Measurements from ENCODE around the gene IFNW1.
"Not testable (repeated sequence)": the region's sequence is repeated elsewhere in the genome, so short reads cannot be mapped to it uniquely, and the experiment has no call there.

Gene IFNW1

DNA sequence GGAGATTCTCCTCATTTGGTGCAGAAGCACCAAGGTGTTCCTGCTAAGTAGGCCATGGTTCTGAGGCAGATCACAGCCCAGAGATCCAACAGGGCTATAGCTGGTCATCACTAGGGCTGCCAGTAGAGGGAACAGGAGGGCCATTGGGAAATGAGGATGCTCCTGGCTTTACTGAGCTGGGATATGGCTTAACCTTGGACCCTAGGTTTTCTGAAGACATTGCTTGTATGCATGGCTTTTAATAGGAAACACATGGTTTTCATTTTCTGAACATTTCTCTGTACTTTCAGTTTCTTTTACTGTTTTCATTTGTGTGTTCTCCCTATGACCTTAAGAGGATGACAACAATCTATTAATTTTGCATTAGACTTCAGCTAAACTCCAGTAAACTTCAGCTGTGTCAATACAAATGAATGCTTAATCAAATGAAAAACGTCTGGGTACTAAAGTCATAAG is at the start of gene IFNW1:
Gene IFNW1 (minus strand): TSS at position 406 of the 456 bp plus-strand sequence. CDS start 262 bp downstream, at position 144.
- peak; percentile 6 for DNase-seq (ENCODE audit: low read depth, low spot score)

DNA sequence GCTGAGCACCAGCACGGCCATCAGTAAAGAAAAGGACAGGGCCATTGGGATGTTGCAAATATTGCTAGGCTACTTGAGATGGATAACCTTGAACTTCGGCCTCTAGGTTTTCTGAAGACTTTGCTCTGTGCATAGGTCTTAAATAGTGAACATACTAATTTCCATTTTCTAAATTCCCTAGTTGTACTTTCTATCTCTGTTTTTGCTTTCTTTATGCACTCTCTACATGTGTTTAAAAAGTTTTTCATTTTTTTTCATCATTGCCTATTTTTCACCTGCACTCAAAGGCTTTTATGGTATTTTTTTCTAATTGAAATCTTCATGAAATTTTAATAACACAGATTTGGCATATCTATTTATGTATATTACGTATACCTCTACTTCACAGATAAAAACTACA is 45.9 kb upstream of the IFNW1 start, which contains the start of gene IFNA4:
Gene IFNA4 (minus strand): TSS at position 101 of the 400 bp plus-strand sequence. CDS start 56 bp downstream, at position 45.
- DNase-seq (ENCODE audit: low read depth, low spot score), result not testable (repeated sequence)

DNA sequence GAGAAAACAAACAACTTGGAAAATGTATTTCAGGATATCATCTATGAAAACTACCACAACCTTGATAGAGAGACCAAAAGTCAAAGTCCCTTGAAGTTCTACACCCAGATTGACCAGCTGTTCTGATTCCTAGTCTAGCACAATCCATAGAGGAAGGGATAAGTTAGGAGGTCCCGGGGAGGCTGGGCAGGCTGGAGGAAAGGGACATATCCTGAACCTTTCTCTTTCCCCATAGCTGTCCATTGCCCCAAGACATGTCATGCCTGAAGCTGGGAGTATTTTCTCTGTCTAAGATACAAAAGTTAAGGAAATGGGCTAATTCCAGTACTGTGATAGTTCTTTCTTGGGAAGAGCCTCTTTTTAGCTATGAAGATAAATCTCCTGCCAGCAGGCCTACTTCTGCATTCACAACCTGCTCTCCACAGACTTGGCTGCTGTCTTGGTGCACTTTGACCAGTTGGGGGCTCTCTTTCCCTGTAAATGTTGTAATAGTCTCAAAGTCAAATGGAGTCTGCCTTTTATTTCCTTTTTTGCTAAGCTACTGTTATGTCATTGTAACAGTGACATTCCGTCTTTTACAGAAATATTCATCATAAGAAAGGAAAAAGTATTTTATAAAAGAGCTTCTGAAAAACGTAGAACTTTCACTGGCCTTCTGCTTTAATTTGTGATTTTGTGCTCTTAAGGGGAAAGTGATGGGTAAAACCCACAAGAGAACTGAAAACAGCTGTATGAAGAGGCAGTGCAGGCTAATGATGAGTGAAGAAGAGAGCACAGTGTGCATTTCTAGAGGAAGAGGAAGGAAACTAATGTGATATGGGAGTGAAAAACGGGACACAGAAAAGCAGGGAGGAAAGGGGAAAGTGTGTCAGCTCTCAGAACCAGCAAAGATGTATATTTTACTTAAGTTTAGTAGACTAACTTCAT is 41.4 kb upstream of the IFNW1 start:
- DNase-seq (ENCODE audit: low read depth, low spot score), result not testable (repeated sequence)

- DNase-seq (ENCODE audit: low read depth, low spot score), result no peak
Observed at GRCh38 chr9:21174671-21175070, 33.0 kb upstream of the IFNW1 start.

DNA sequence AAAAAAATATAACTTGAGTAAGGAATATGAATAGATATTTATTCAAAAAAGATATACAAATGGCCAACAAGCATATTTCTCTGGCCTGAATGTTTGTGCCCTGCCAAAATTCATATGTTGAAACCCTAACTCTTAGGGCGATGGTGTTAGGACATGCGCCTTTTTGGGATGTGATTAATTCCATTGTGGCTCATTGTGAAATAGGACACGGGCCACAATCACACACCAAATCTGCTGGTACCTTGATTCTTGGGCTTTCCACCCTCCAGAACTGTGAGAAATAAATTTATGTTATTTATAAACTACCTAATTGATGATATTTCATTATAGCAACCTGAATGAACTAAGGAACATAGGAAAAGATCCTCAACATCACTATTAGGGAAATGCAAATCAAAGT is 30.5 kb upstream of the IFNW1 start:
- no peak for DNase-seq (ENCODE audit: low read depth, low spot score)

DNA sequence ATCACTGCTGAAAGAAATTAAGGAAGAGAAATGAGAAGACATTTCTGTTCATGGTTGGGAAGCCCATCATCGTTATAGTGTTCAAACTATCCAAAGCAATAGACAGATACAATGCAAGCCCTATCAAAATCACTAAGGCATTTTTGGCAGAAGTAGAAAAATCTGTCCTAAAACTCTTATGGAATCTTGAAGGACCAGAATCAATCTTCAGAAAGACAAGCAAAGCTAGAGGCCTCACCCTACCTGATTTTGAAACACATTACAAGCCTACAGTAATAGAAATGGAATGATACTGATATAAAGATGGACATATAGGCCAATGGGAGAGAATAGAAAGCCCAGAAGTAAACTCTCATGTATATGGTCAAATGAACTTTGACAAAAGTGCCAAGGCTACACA is 29.7 kb upstream of the IFNW1 start:
- no peak for DNase-seq (ENCODE audit: low read depth, low spot score)

DNA sequence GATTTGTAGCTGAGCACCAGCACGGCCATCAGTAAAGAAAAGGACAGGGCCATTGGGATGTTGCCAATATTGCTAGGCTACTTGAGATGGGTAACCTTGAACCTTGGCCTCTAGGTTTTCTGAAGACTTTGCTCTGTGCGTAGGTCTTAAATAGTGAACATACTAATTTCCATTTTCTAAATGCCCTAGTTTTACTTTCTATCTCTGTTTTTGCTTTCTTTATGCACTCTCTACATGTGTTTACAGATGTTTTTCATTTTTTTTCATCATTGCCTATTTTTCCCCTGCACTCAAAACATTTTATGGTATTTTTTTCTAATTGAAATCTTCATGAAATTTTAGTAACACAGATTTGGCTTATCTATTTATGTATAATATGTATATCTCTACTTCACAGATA is 24.9 kb upstream of the IFNW1 start, which contains the start of gene IFNA21:
Gene IFNA21 (minus strand): TSS at position 101 of the 400 bp plus-strand sequence. CDS start 48 bp downstream, at position 53.
- DNase-seq (ENCODE audit: low read depth, low spot score), result not testable (repeated sequence)

- DNase-seq (ENCODE audit: low read depth, low spot score), result no peak
Observed at GRCh38 chr9:21165516-21165915, 23.9 kb upstream of the IFNW1 start.

GRCh38 chr9:21160178-21160577 is 18.5 kb upstream of the IFNW1 start:
- no peak for DNase-seq (ENCODE audit: low read depth, low spot score)

DNA sequence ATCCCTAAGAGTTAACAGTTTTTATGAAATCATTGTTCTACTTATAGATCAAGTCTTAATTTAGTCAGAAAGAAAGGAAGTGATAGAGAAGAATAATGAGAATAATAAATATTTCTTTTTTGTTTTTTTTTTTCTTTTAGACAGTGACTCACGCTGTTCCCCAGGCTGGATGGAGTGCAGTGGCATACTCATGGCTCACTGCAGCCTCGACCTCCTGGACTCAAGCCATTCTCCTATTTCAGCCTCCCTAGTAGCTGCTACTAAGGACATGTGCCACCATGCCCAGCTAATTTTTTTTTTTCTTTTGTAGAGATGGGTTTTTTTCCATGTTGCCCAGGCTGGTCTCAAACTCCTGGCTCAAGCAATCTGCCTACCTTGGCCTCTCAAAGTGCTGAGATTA is 13.9 kb upstream of the IFNW1 start:
- no peak for DNase-seq (ENCODE audit: low read depth, low spot score)

DNA sequence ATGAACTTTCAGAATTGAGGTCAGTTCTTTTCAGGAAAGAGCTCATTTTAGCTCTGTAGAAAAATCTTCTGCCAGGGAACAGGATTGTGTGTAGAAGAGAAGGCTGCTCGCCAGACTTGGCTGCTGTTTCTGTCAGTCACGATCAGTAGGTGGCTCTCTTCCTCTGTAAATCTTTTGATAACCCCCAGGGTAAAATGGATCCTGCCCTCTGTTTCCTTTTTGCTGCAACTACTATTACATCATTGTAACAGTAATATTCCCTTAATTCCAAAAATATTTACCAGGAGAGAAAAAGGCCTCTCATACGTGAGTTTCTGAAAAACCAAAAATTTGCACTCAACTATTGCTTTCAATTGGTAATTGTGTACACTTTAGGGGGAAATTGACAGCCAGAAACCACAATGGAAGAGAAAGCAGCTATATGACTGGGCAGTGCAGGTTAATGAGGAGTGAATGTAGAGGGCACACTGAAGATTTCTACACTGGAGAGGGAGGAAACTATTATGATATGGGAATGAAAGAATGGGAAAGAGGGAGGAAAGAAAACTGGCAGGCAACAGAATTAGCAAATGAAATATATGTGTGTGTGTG is 12.5 kb upstream of the IFNW1 start:
- DNase-seq (ENCODE audit: low read depth, low spot score), result peak; percentile 7

GRCh38 chr9:21153336-21154017 is 11.8 kb upstream of the IFNW1 start:
- peak; percentile 7 for DNase-seq (ENCODE audit: low read depth, low spot score)

GRCh38 chr9:21144603-21145002 is 3.0 kb upstream of the IFNW1 start:
- no peak for DNase-seq (ENCODE audit: low read depth, low spot score)

DNA sequence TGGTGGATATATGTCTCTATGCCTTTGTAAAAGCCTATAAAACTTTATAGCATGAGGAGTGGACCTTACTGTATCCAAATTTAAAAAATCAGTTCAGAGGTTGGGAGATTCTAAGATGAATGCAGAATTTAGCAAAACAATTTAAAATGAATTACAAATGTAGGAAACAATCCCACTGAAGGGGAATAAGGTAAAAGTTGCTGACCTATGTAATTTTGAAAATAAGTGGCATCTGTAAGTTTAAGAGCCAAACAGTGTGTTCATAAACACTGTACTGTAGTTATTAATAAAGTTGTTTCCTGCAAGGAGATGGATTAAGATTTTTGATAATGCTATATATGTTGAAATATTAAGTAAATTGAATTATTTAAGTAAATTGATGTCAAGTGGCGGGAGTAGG is 4.6 kb downstream of the IFNW1 start:
- DNase-seq (ENCODE audit: low read depth, low spot score), result no peak

GRCh38 chr9:21135736-21136135 is 5.9 kb downstream of the IFNW1 start:
- no peak for DNase-seq (ENCODE audit: low read depth, low spot score)

- DNase-seq (ENCODE audit: low read depth, low spot score), result not testable (repeated sequence)
Observed at GRCh38 chr9:21128186-21128585, 13.4 kb downstream of the IFNW1 start.

DNA sequence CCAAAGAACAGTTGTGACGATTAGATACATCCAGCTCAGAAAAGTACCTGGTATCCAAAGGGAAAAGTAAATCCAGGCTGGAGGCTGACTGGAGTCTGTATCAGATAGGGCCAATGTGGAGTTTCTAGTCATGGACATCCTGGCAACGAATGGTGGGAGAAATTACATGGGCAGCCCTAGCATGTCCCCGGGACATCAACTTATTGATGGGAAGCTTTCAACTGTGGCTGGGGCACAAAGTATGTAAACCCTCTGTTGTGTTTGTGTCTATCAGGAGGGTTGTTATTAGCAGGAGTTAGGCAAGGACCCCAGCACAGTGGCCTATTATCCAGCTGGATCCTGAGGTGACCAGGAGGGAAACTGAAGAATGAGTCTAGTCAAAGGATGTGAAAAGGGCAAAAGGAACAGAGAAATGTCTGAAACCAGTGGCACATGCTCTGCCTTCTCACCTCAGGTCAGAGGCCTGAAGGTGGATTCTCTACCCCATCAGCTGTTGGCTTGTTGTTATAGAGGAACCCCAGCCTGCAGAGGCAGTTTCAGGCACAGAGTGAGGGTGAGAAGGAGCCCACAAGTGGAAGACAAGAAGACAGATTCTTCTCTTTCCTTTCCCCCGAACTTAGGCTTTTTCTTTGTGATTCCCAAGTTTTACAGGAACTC is 19.9 kb downstream of the IFNW1 start:
- DNase-seq (ENCODE audit: low read depth, low spot score), result no peak

DNA sequence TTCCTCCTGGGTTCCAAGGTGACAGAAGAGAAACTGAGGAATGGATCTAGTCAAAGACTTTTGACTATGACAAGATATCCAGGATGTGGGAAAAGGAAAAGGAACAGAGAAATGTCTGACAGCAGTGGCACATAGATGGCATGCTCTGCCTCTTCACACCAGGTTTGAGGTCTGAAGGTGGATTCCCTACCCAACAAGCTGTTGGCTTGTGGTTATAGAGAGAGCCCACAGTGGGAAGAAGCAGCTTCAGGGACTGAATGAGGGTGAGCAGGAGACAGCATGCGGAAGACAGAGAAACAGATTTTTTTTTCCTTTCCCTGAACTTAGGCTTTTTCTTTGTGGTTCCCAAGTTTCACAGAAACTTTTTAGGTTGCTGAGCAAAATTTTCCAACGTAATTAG is 20.6 kb downstream of the IFNW1 start:
- DNase-seq (ENCODE audit: low read depth, low spot score), result no peak

GRCh38 chr9:21119093-21119770 is 22.4 kb downstream of the IFNW1 start:
- no peak for DNase-seq (ENCODE audit: low read depth, low spot score)

- DNase-seq (ENCODE audit: low read depth, low spot score), result no peak
Observed at GRCh38 chr9:21114311-21114710, 27.3 kb downstream of the IFNW1 start.

Measured in smooth muscle cell of the brain vasculature (primary cell).